ENCODE measurements around the gene ALDH16A1.
A peak's percentile ranks its signal among the peaks of the same experiment; 100 is the strongest.
"Not testable (repeated sequence)": the region's sequence is repeated elsewhere in the genome, so short reads cannot be mapped to it uniquely, and the experiment has no call there.

ALDH16A1 gene

DNA sequence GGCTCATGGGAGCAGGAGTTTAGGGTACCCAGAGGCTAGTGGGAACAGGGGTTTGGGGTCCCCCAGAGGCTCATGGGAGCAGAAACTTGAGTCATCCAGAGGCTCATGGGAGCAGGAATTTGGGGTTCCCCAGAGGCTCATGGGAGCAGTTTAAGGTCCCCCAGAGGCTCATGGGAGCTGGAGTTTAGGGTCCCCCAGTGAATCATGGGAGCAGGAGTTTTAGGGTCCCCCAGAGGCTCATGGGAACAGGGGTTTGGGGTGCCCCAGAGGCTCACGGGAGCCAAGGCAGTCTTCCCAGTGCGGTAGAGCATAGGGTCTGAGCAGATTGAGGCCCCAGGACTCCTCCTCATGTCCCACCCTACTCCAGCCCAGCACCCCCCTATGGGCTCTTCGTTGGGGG, 12.3 kb downstream of the ALDH16A1 start:
- DNase-seq (ENCODE audit: low spot score) = no peak

DNA sequence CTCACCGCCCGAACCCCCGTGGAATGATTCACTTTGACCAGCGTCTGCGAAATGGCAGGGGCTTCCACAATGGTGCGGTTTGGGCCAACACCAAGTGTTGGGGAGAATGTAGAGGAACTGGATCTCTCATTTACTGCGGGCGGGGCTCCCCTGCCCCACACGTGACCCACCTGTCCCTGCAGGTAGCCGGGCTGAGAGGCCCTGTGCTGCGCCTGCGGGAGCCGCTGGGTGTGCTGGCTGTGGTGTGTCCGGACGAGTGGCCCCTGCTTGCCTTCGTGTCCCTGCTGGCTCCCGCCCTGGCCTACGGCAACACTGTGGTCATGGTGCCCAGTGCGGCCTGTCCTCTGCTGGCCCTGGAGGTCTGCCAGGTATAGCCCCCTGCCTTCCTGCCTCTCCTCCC, 15.2 kb downstream of the ALDH16A1 start:
- no peak for DNase-seq (ENCODE audit: low spot score)

DNA sequence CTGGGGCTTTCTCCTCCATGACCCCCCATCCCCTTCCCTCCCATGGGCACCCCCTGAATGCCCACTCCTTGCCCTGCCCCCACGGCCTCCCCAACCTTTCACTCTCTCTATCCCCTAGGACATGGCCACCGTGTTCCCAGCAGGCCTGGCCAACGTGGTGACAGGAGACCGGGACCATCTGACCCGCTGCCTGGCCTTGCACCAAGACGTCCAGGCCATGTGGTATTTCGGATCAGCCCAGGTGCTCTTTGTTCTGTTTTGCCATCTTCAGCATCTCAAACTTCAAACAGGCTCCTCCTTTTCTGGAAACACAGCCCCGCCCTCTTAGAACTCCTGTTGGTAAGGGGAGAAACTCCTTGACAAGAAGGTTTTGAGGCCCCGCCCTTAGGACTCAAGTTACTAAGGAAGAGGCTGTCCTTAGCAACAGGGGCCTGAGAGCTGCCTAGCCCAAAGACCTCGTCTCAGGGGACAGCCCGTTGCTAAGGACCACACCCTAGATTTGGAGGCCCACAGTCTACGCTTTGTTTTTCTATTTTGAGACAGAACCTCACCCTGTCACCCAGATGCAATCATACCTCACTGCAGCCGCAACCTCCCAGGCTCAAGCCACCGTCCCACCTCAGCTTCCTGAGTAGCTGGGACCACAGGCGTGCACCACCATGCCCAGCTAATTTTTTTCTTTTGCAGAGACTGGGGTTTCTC, 15.9 kb downstream of the ALDH16A1 start:
- no peak for DNase-seq (ENCODE audit: low spot score)

DNA sequence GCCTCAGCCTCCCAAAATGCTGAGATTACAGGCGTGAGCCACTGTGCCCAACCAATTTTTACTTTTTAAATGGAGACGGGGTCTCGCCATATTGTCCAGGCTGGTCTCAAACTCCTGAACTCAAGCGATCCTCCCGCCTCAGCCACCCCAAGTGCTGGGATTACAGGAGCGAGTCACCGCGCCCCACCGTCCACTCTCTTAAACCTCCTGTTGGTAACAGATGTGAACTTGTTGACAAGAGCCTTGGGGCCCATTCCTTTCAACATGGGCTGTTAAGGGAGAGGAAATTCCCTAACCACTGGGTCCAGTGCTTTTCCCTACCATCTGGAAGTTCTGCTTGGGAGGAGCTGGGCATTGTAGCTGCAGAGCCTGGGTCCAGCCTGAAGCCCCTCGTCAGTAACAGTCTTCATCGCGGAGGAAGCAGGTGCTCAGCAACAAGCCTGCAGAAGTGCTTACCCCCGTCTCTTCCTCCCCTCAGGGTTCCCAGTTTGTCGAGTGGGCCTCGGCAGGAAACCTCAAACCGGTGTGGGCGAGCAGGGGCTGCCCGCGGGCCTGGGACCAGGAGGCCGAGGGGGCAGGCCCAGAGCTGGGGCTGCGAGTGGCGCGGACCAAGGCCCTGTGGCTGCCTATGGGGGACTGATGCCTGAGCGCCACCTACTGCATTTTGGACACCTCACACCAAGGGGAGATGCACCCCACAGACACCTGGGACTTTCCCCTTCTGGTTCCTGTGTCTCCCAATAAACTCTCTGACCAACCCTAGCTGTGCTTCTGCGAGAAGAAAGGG, 17.0 kb downstream of the ALDH16A1 start:
- DNase-seq (ENCODE audit: low spot score) = no peak

DNA sequence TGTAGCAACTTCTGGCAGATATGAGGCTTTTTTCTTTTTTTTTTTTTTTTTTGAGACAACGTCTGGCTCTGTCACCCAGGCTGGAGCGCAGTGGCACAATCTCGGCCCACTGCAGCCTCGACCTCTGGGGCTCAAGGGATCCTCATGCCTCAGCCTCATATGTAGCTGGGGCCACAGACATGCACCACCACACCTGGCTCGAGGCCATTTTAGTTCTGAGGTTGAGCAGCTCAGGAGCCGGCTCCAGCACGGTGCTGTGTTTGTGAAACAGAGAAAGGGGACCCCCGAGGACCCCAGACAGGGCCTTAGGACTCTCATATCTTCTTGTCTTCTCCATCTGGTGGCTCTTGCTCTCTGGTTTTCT, 17.6 kb downstream of the ALDH16A1 start:
- DNase-seq (ENCODE audit: low spot score) = no peak

DNA sequence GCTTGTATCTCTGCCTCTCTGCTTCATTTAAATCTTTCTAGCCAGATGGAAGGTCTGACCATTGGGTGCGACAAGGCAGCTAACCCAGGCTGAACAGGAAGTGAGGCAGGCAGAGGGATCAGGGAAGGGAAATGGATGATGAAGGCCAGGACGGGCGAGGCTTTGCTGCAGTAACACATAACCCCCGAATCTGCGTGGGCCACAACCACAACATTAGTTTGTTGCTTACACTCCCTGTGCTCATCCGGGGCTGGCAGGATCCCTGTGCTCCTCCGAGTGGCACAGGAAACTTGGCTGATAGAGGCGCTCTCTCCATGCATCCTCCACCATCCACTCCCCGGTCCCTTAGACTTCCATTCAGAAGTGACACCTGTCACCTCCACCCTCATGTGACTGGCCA, 19.9 kb downstream of the ALDH16A1 start:
- no peak for DNase-seq (ENCODE audit: low spot score)

DNA sequence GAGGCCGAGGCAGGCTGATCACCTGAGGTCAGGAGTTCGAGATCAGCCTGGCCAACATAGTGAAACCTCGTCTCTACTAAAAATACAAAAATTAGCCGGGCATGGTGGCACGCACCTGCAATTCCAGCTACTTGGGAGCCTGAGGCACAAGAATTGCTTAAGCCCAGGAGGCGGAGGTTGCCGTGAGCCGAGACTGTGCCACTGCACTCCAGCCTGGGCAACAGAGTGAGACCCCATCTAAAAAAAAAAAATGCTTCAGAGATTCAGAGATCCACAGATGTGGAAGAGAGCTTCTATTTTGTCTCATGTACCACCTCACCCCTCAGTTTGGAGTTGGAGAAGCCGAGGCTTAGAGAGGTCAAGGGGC, 20.5 kb downstream of the ALDH16A1 start:
- not testable (repeated sequence) for DNase-seq (ENCODE audit: low spot score)

DNA sequence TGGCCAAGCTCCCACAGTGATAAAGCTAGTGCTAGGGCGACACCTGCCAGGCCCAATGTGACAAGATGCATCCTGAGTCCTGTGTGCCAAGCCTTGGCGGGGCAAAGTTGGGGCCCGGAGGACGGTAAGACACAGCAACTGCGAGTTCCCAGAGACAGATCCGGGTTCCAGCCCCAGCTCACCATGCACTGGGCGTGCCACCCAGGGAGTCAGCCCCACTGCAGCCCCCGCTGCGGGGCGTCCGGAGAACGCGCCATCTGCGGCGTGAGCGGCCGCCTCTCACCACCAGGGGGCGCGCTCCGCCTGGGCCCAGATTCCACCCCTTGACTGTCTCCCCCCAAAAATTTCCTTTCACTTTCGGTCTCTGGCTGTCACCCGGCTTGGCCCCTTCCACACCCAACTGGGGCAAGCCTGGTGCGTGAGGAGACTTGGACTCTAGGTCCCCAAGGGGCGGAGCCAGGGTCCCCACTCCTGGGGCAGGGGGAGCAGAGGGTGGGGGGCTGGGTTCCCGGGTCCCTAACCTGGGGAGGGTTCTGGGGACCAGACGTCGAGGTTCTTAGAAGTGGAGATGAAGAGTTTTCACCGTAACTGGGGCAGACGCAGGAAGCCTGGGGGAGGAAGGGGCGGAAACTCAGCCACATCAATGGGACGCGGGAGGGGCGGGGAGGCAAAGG, 21.0 kb downstream of the ALDH16A1 start, which contains the start of gene FLT3LG:
Gene FLT3LG (plus strand): TSS at position 348 of the 674 bp plus-strand sequence. CDS start 425 bp downstream, outside the sequence.
- peak; percentile 64 for DNase-seq (ENCODE audit: low spot score)

DNA sequence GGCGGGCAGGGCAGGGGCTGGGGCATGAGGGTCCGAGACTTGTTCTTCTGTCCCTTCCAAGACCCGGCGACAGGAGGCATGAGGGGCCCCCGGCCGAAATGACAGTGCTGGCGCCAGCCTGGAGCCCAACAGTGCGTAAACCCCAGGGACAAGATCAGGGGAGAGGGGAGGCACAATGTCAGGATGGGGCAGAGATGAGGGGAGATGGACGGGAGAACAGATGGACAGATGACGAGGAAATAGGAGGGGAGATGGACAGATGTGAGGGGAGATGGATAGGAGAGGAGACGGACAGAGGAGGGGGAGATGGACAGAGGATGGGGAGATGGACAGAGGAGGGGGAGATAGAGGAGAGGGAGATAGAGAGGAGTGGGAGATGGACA, 21.5 kb downstream of the ALDH16A1 start:
- DNase-seq (ENCODE audit: low spot score) = no peak

DNA sequence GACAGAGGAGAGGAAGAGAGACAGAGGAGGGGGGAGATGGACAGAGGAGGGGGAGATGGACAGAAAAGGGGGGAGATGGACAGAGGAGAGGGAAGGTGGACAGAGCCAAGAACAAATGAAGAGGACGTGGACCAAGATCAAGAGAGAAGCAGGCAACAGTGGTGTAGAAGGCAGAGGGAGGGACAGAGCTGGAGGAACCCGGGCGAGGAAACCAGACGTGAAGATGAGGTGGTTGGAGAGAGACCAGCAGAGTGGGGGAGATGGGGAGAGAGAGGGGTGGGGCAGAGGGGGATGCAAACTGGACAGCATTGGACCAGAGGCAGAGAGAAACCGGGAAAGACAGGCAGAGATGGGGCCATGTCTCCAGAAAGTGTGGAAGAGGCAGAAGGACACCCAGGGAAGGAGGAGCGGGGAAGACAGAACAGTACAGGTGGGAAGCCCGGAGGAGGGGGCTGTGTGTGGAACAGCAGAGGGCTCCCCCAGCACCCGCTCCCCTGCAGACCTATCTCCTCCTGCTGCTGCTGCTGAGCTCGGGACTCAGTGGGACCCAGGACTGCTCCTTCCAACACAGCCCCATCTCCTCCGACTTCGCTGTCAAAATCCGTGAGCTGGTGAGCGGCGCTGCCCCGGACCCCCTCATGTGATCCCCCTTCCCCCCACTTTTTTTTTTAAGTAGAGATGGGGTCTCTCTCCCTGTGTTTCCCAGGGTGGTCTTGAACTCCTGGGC, 22.3 kb downstream of the ALDH16A1 start:
- no peak for DNase-seq (ENCODE audit: low spot score)

DNA sequence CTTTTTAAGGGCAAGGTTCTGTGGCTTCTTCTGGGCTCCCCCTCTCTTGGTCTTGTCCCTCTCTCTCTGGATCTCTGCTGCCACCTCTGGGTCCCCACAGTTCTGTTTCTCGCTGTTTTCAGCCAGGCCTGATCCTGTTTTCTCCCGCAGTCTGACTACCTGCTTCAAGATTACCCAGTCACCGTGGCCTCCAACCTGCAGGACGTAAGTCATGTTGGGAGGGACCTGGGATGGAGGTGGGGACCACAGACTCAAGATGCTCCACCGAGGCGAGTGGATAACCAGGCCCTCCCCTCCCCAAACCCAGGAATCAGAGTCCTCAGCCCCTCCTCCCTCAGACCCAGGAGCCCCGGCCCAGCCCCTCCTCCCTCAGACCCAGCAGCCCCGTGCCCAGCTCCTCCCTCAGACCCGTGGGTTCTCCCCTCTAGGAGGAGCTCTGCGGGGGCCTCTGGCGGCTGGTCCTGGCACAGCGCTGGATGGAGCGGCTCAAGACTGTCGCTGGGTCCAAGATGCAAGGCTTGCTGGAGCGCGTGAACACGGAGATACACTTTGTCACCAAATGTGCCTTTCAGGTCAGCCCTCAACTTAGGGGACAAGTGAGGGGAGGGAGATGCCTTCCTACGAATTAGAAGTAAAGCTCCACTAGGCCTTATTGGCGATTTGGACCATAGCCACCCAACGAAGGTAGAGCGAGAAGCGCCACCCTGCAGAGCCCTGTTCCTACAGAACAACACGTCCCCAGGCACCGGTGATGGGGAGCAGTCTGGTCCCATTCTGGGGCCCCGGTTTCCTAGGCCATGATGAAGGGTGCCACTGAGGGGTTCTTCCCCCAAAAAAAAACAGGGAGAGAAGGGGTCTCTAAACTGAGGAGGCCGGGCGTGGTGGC, 23.2 kb downstream of the ALDH16A1 start:
- DNase-seq (ENCODE audit: low spot score) = no peak

DNA sequence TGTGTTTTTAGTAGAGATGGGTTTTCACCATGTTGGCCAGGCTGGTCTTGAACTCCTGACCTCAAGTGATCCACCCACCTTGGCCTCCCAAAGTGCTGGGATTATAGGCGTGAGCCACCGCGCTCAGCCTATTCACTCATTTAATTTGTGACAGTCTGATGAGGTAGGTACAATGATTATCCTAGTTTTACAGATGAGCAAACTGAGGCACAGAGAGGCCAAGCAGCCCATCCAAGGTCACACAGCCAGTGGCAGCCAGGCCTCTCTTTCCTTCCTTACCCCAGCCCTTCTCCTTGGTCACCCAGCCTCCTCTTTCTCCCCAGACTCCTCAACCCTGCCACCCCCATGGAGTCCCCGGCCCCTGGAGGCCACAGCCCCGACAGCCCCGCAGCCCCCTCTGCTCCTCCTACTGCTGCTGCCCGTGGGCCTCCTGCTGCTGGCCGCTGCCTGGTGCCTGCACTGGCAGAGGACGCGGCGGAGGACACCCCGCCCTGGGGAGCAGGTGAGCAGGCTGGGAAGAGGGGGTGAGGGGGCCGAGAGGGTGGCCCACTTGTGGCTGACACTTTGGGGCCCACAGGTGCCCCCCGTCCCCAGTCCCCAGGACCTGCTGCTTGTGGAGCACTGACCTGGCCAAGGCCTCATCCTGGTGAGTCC, 27.1 kb downstream of the ALDH16A1 start:
- no peak for DNase-seq (ENCODE audit: low spot score)

DNA sequence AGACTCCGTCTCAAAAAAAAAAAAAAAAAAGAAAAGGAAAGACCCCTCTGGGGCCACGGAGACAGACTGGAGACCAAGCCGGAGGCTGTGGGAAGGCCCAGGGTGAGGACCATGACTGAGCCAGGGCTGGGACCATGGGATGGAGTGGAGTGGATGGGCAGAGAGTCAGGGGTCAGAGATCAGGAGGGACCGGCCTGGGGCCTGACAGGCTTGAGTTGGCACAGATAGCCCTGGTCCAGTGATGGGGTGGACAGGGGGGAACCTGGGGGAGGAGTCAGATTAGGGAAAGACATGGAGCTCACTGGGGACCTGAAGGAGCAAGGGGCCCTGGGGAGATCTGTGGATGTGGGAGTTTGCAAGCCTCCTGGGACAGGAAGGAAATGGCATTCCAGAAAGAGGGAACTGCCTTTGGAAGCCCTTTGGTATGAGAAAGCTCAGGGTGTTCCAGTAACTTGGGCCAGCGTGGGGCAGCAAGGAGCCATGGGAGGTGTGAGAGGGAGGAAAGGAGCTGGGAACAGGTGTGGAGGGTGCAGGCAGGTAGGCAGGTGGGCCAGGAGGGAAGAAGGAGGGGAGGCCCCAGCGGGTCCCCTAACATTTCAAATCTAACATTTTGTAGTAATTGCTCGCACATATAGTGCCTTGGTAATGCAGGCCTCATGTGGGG, 28.1 kb downstream of the ALDH16A1 start:
- DNase-seq (ENCODE audit: low spot score) = no peak

DNA sequence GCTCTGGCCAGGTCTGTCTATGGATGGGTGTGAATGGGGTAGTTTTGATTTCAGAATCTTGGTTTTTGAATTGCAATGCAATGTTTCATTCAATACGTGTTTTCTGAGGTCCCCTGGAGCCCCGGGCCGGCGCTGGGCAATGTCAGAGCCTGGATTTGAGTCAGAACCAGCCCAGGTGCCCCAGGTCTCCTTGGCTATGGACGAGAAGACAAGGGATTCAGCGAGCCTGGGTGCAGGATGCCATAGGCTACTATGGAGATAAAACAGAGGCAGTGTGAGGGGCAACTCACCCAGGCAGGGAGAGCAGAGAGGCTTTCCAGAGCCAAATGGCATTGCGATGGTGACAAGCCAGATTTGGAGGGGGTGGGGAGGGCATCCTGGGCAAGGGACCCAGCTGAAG, 33.2 kb downstream of the ALDH16A1 start:
- no peak for DNase-seq (ENCODE audit: low spot score)

DNA sequence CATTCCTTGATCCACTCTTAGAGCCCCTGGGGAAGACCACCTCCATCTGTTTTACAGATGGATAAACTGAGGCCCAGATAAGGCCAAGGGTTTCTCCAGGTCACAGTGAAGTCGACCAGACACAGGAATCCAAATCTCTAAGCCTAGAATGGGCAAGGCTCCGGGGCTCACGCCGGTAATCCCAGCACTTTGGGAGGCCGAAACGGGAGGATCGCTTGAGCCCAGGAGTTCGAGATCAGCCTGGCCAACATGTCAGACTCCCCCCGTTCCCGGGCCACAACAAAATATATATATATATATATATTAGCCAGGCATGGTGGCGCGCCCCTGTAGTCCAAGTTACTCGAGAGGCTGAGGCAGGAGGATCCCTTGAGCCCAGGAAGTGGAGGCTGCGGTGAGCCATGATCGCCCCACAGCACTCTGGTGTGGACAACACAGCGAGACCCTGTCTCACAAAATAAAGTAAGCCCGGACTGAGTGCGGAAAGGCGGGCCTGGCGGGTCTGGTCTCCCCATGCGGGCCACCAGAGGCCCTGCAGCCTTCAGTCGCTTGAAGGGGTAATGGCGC, 33.8 kb downstream of the ALDH16A1 start:
- DNase-seq (ENCODE audit: low spot score) = no peak

DNA sequence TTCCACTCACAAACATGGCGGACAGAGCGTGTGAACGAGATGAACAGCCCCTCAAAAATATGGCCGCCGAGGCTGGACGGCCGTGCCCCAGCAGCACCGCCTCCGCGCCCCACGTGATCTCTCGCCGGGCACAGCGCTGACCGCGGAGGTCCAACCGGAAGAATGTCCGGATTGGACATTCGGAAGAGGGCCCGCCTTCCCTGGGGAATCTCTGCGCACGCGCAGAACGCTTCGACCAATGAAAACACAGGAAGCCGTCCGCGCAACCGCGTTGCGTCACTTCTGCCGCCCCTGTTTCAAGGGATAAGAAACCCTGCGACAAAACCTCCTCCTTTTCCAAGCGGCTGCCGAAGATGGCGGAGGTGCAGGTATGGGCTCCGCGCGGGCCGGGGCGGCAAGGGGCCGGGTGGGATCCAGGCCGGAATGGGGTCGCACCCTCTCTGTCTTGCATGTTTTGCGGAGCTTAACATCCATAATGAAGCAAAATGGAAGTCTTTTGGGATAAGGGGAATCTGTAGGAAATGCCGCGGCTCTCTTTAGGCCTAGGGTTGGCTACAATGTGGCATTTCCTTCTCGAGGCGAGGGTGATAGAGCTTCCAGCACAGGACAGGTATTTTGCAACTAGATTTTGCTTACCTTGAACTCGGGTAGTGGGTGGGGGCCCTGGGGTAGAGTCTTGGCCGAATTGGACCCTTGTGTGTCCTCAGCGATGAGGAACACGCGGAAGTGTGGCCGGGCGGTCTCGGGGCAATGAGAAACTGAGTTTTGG, 34.4 kb downstream of the ALDH16A1 start, which contains the start of gene RPL13A:
Gene RPL13A (plus strand): TSS at position 332 of the 769 bp plus-strand sequence. CDS start 22 bp downstream, at position 354.
- peak; percentile 99 for DNase-seq (ENCODE audit: low spot score)

DNA sequence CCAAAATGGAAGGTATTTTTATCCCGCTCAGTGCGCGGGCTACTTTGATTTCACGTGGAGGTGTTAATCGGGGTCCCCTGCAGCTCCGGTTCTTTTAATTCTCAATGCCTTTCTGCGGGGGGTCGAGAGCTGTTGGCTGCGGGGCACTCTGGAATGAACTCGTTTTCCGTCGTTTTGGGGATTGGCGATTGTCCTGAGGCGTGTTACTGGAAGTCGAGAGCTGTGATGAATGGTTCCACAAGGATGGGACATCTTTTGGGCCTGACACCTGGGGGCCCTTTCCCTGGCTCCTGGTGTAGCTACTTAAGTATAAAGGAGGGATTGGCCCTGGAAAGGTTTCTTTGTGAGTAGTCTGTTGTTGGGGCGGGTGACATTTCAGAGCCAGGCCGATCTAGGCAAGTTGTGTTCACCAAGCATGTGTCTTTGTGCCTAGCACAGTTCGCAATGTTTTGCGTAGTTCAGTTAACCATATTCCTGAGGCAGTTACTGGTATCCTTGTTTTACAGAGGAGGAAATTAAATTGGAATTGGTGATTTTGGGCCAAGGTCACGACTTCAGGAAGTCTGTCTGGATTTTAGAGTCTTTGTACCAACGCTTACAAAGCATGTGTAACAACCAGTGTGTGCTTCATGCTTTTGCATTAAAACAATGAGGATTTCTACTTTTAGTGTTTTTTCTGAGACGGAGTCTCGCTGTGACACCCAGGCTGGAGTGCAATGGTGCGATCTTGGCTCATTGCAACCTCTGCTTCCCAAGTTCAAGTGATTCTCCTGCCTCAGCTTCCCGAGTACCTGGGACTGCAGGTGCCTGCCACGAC, 35.2 kb downstream of the ALDH16A1 start:
- DNase-seq (ENCODE audit: low spot score) = no peak
